SK-N-SH treated with all-trans-retinoic acid at 6 μM for 48 hours (cell line): ENCODE results near the gene APOBEC3H.

ENCODE experiments used
- ARNTL ChIP-seq: fragments of 450-650 bp; formaldehyde crosslinking; IDR thresholded peaks from 2 replicates; pipeline ENCODE4 v1.5.0; 2020; ENCODE audit warnings: low read depth, mild to moderate bottlenecking, moderate library complexity, borderline replicate concordance
- BACH2 ChIP-seq: fragments of 250-450 bp; sonication (Bioruptor Pico); IDR thresholded peaks from 2 replicates; pipeline ENCODE4 v1.9.0; 2021; ENCODE audit warnings: mild to moderate bottlenecking, borderline replicate concordance
- CREB5 ChIP-seq: fragments of 250-450 bp; sonication (Bioruptor Pico); IDR thresholded peaks from 2 replicates; pipeline ENCODE4 v1.5.1; 2020; ENCODE audit warnings: low read depth, mild to moderate bottlenecking, moderate library complexity
- PATZ1 ChIP-seq: fragments of 250-450 bp; sonication (Bioruptor Pico); IDR thresholded peaks from 2 replicates; pipeline ENCODE4 v1.8.0; 2020; ENCODE audit warnings: mild to moderate bottlenecking, moderate library complexity, borderline replicate concordance
- SNAI2 ChIP-seq: fragments of 250-450 bp; sonication (Bioruptor Pico); IDR thresholded peaks from 2 replicates; pipeline ENCODE4 v1.5.0; 2020; ENCODE audit warnings: mild to moderate bottlenecking, moderate library complexity
- TCF4 ChIP-seq: fragments of 250-450 bp; sonication (Bioruptor Pico); IDR thresholded peaks from 2 replicates; pipeline ENCODE4 v1.8.0; 2021; ENCODE audit warnings: mild to moderate bottlenecking, moderate library complexity, borderline replicate concordance
- ZC3H10 ChIP-seq: fragments of 250-450 bp; sonication (Bioruptor Pico); IDR thresholded peaks from 2 replicates; pipeline ENCODE4 v1.5.1; 2021; ENCODE audit warnings: mild to moderate bottlenecking, moderate library complexity
- ZFP3 ChIP-seq: fragments of 250-450 bp; sonication (Bioruptor Pico); IDR thresholded peaks from 2 replicates; pipeline ENCODE4 v1.5.0; 2020; ENCODE audit warnings: mild to moderate bottlenecking, moderate library complexity

GRCh38 chr22:39139933-39140332, 42.9 kb downstream of the APOBEC3H start:
- TF ChIP-seq PATZ1, result no peak
- TF ChIP-seq BACH2, result no peak
- TF ChIP-seq SNAI2, result no peak
- no peak for TF ChIP-seq ZFP3
- no peak for TF ChIP-seq TCF4
- TF ChIP-seq ZC3H10 (CRISPR knock-in tag), result no peak
- TF ChIP-seq ARNTL (CRISPR knock-in tag), result no peak
- TF ChIP-seq CREB5 (CRISPR knock-in tag), result no peak
